H1 (cell line): ENCODE data around the gene FGFR2. TPM values are rescaled to one million over a fixed set of nuclear protein-coding genes. Genes with fewer than 3 reads are reported as not detected.

Experiments
- CTCF ChIA-PET: fragments of 300-600 bp; sonication (Branson Sonifier 250); formaldehyde crosslinking; loops from one replicate; lab custom pipeline; 2021; ENCODE audit not compliant: partially characterized antibody; lab: Charles Lee
- POLR2A ChIA-PET: fragments of 300-600 bp; sonication (Branson Sonifier 250); formaldehyde crosslinking; loops from one replicate; lab custom pipeline; 2021; ENCODE audit warnings: inconsistent platforms; ENCODE audit not compliant: partially characterized antibody; lab: Charles Lee
- DNase-seq, 2 experiments: peaks; one replicate each; pipeline versions ENCODE4 v3.0.0 to v3.0.0-alpha.2; 2010 to 2022; ENCODE audit warnings: low spot score in 2 of 2, low read depth in 1 of 2, mixed read lengths in 1 of 2
- FAIRE-seq: peaks from 2 replicates; lab custom pipeline; 2011; peaks lifted over from hg19 to GRCh38; lab: Jason Lieb, UNC
- H2AFZ ChIP-seq: 2 replicates; pipeline ENCODE4 v1.8.1; 2012; ENCODE audit warnings: low read length, inconsistent platforms
- H2AK5ac ChIP-seq: 2 replicates; pipeline ENCODE4 v1.6.1; 2013; ENCODE audit warnings: low read depth, low read length
- H2BK120ac ChIP-seq: replicated peaks from 2 replicates; pipeline ENCODE3; 2013; ENCODE audit warnings: low read depth, low read length, inconsistent platforms
- H2BK12ac ChIP-seq: 2 replicates; pipeline ENCODE4 v1.6.1; 2013; ENCODE audit warnings: low read depth, low read length
- H2BK15ac ChIP-seq: 2 replicates; pipeline ENCODE4 v1.6.1; 2013; ENCODE audit warnings: low read length
- H2BK20ac ChIP-seq: 2 replicates; pipeline ENCODE4 v1.6.1; 2013; ENCODE audit warnings: low read length
- H2BK5ac ChIP-seq: 2 replicates; pipeline ENCODE4 v1.6.1; 2013; ENCODE audit warnings: low read depth, low read length
- H3K14ac ChIP-seq: 2 replicates; pipeline ENCODE4 v1.6.1; 2013; ENCODE audit warnings: inconsistent platforms; ENCODE audit not compliant: insufficient read length
- H3K18ac ChIP-seq: 2 replicates; pipeline ENCODE4 v1.6.1; 2013; ENCODE audit warnings: low read length; ENCODE audit errors: extremely low read depth
- H3K23ac ChIP-seq: 2 replicates; pipeline ENCODE4 v1.6.1; 2013; ENCODE audit warnings: inconsistent platforms; ENCODE audit not compliant: insufficient read length
- H3K23me2 ChIP-seq: 2 replicates; pipeline ENCODE4 v1.6.1; 2013; ENCODE audit warnings: low read depth, low read length
- H3K27ac ChIP-seq: 2 replicates; pipeline ENCODE4 v1.6.1; 2011; ENCODE audit warnings: low read depth, low read length, inconsistent platforms
- H3K27me3 ChIP-seq, 4 experiments: replicated peaks in 1 of 4; 1 replicate in 1 of 4; 2 replicates in 3 of 4; pipeline versions ENCODE4 v1.6.1 to v1.8.1; 2011 to 2013; ENCODE audit warnings: low read length in 3 of 4, mild to moderate bottlenecking in 3 of 4, inconsistent platforms in 2 of 4, mixed read lengths in 2 of 4, moderate library complexity in 1 of 4; ENCODE audit not compliant: control insufficient read depth in 3 of 4, insufficient read depth in 3 of 4; ENCODE audit errors: extremely low read depth in 1 of 4
- H3K36me3 ChIP-seq, 4 experiments: 2 replicates each; pipeline versions ENCODE4 v1.6.1 to v1.8.1; 2011 to 2013; ENCODE audit warnings: mild to moderate bottlenecking in 4 of 4, low read length in 3 of 4, moderate library complexity in 2 of 4, control low read depth in 1 of 4, inconsistent platforms in 1 of 4; ENCODE audit not compliant: insufficient read depth in 4 of 4, control insufficient read depth in 2 of 4
- H3K4ac ChIP-seq: replicated peaks from 2 replicates; pipeline ENCODE3; 2013; ENCODE audit warnings: low read length, low read depth, mixed read lengths, inconsistent platforms; ENCODE audit not compliant: insufficient read length
- H3K4me1 ChIP-seq, 4 experiments: replicated peaks in 1 of 4; 1 replicate in 1 of 4; 2 replicates in 3 of 4; pipeline versions ENCODE4 v1.6.1 to v1.8.1; 2011 to 2013; ENCODE audit warnings: low read length in 3 of 4, inconsistent platforms in 2 of 4, mixed read lengths in 1 of 4; ENCODE audit not compliant: insufficient read depth in 4 of 4, control insufficient read depth in 3 of 4
- H3K4me2 ChIP-seq, 2 experiments: 2 replicates each; pipeline versions ENCODE4 v1.6.1 to v1.8.1; 2011 to 2013; ENCODE audit warnings: low read depth in 2 of 2, low read length in 2 of 2, control low read depth in 1 of 2, inconsistent platforms in 1 of 2, mild to moderate bottlenecking in 1 of 2; ENCODE audit not compliant: insufficient read depth in 1 of 2
- H3K4me3 ChIP-seq, 4 experiments: fragments of 200-600, 300-600 bp in 1 of 4; sonication (generic), shearing (Covaris generic), sonication (Bioruptor Twin) in 1 of 4; 2 replicates each; pipeline versions ENCODE4 v1.5.1 to v1.8.1; 2011 to 2016; ENCODE audit warnings: low read length in 4 of 4, low read depth in 3 of 4, control low read depth in 2 of 4, inconsistent platforms in 2 of 4, mild to moderate bottlenecking in 2 of 4, mixed read lengths in 1 of 4, moderate library complexity in 1 of 4; ENCODE audit not compliant: insufficient read depth in 2 of 4; ENCODE audit errors: extremely low read depth in 1 of 4
- H3K56ac ChIP-seq: replicated peaks from 2 replicates; pipeline ENCODE3; 2013; ENCODE audit warnings: low read depth, mild to moderate bottlenecking, mixed read lengths, low read length, inconsistent platforms; ENCODE audit not compliant: insufficient read length
- H3K79me1 ChIP-seq: 2 replicates; pipeline ENCODE4 v1.6.1; 2013; ENCODE audit warnings: low read depth, low read length, control low read depth
- H3K79me2 ChIP-seq, 2 experiments: 2 replicates each; pipeline versions ENCODE4 v1.6.1 to v1.8.1; 2012 to 2013; ENCODE audit warnings: low read length in 2 of 2, mild to moderate bottlenecking in 2 of 2, inconsistent platforms in 1 of 2; ENCODE audit not compliant: insufficient read depth in 2 of 2, control insufficient read depth in 1 of 2
- H3K9ac ChIP-seq, 4 experiments: replicated peaks in 1 of 4; 1 replicate in 1 of 4; 2 replicates in 3 of 4; pipeline versions ENCODE4 v1.6.1 to v1.8.1; 2011 to 2013; ENCODE audit warnings: low read depth in 3 of 4, low read length in 3 of 4, control low read depth in 2 of 4, mild to moderate bottlenecking in 2 of 4, moderate library complexity in 2 of 4, inconsistent platforms in 1 of 4; ENCODE audit errors: extremely low read depth in 1 of 4
- H3K9me3 ChIP-seq, 2 experiments: 2 replicates each; pipeline versions ENCODE4 v1.6.1 to v1.8.1; 2012 to 2013; ENCODE audit warnings: mild to moderate bottlenecking in 2 of 2, moderate library complexity in 2 of 2, control low read depth in 1 of 2, inconsistent platforms in 1 of 2, low read depth in 1 of 2, low read length in 1 of 2, mixed read lengths in 1 of 2; ENCODE audit not compliant: insufficient read depth in 2 of 2
- H4K20me1 ChIP-seq, 2 experiments: replicated peaks in 1 of 2; 2 replicates each; pipeline versions ENCODE3 to v1.8.1; 2011 to 2013; ENCODE audit warnings: inconsistent platforms in 2 of 2, low read length in 2 of 2, mild to moderate bottlenecking in 1 of 2; ENCODE audit not compliant: insufficient read depth in 2 of 2, control insufficient read depth in 1 of 2
- H4K5ac ChIP-seq: 2 replicates; pipeline ENCODE4 v1.6.1; 2013; ENCODE audit warnings: low read length, low read depth, mixed read lengths, inconsistent platforms; ENCODE audit not compliant: insufficient read length
- H4K8ac ChIP-seq: 2 replicates; pipeline ENCODE4 v1.8.0; 2013; ENCODE audit warnings: mild to moderate bottlenecking, moderate library complexity, low read length, inconsistent platforms; ENCODE audit not compliant: insufficient read depth; ENCODE audit errors: extremely low read depth
- H4K91ac ChIP-seq: replicated peaks from 2 replicates; pipeline ENCODE3; 2013; ENCODE audit warnings: low read length, mixed read lengths, inconsistent platforms; ENCODE audit not compliant: insufficient read length
- BCL11A ChIP-seq, 2 experiments: IDR thresholded peaks; one replicate each; pipeline ENCODE4 v1.6.1; 2011; ENCODE audit warnings: low read depth in 2 of 2, low read length in 2 of 2, mild to moderate bottlenecking in 2 of 2
- CTBP2 ChIP-seq: IDR thresholded peaks from 2 replicates; pipeline ENCODE4 v1.7.0; 2011; ENCODE audit warnings: borderline replicate concordance, mild to moderate bottlenecking, moderate library complexity, mixed read lengths, low read length; ENCODE audit not compliant: insufficient read depth, insufficient read length
- EGR1 ChIP-seq: IDR thresholded peaks from 2 replicates; pipeline ENCODE4 v1.6.1; 2011; ENCODE audit warnings: low read depth, low read length, borderline replicate concordance
- POU5F1 ChIP-seq: IDR thresholded peaks from 2 replicates; pipeline ENCODE4 v1.6.1; 2011; ENCODE audit warnings: low read depth, mild to moderate bottlenecking, low read length, moderate library complexity
- SAP30 ChIP-seq: fragments of 300-600 bp; sonication (generic); IDR thresholded peaks from 2 replicates; pipeline ENCODE4 v1.7.1; 2012; ENCODE audit warnings: low read length, moderate library complexity, mild to moderate bottlenecking, inconsistent platforms; ENCODE audit not compliant: insufficient read depth, insufficient replicate concordance
- TBP ChIP-seq: IDR thresholded peaks from 2 replicates; pipeline ENCODE4 v1.6.1; 2011; ENCODE audit warnings: low read depth, low read length, improper control_type of control experiment
- WGBS, 2 experiments: shearing (Covaris generic) in 1 of 2; methylation state at CpG; one replicate each; pipeline versions ENCODE4 v1.1.6 to v1.1.7; 2013 to 2015; ENCODE audit warnings: low lambda C conversion rate in 2 of 2, mixed read lengths in 2 of 2, inconsistent platforms in 1 of 2, low coverage in 1 of 2, missing lambda C conversion rate in 1 of 2; ENCODE audit not compliant: insufficient replicate concordance in 2 of 2, insufficient coverage in 1 of 2, insufficient read length in 1 of 2; ENCODE audit errors: extremely low coverage in 1 of 2, missing lambda C conversion rate in 1 of 2; 5-methylcytosine and 5-hydroxymethylcytosine counted together
- polyA plus RNA-seq, 7 experiments: library from polyadenylated mRNA; depleted of rRNA in 3 of 7; stranded (reverse) in 5 of 7; unstranded in 2 of 7; fragments of >200 nt in 5 of 7; fragments of 200-250 nt in 2 of 7; gene quantifications; 1 replicate in 5 of 7; 2 replicates in 1 of 7; 4 replicates in 1 of 7; pipeline versions ENCODE4 v1.2.1 to v1.2.3, GENCODE V29; 2011 to 2013; ENCODE audit warnings: missing spikeins in 2 of 7, mixed read lengths in 2 of 7
- total RNA-seq: library from RNA; stranded (reverse); fragmentation: NEBNext Ultra II Directional; extraction: Animal tissue kit (Norgen Biotek cat#: 25700); gene quantifications from 2 replicates; pipeline ENCODE4 v1.2.1, GENCODE V29; 2021
- TF ChIP-seq, protein P1 (sequence below): IDR thresholded peaks from 2 replicates; pipeline ENCODE4 v1.6.1; 2011; ENCODE audit warnings: low read length, improper control_type of control experiment

The FGFR2 gene
- total and polyA plus RNA-seq, 2 of the 8 experiments (the other 6 are each of a cell fraction or from before 2014, with no cell fraction given) = 50.2 to 81.2 TPM

DNA sequence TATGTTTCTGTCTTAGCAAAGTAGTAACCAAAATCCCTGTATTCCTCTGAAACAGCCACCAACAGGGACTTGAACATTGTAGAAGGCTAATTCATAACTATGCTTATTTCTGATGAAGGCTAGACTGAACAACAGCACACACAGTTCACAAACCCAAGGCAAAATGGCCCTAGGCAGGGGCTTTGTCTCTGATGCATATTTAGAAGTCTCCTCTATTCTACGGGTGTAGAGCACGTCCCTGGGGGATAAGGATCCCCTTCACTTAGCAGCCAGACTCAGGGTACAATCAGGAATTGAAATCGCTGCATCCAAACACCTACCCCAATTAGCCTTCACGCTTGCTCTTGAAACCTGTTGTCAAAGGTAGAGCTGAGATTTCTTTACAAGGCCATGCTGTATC is 45.5 kb downstream of the FGFR2 start:
- H2BK20ac ChIP-seq = no peak overlapping the region
- no peak overlapping the region for H3K18ac ChIP-seq
- no peak overlapping the region for H2BK12ac ChIP-seq
- peaks cover 26% of the 10 kb centered on the region for H3K79me1 ChIP-seq
- ChIA-PET POLR2A (interaction anchor here (1.0 to 1.9 kb wide), 2 partner anchors 15 to 36 kb away, joined by 3 to 4 read pairs; no protein-coding TSS in a partner anchor), CTCF (interaction anchor here (0.8 to 1.5 kb wide), 3 partner anchors 9 to 110 kb away, joined by 3 read pairs; no protein-coding TSS in a partner anchor)
- peaks cover 9 to 93% of the 10 kb centered on the region in 2 experiments for H3K79me2 ChIP-seq
- H3K14ac ChIP-seq = no peak overlapping the region
- H2BK120ac ChIP-seq = no peak overlapping the region
- H3K9ac ChIP-seq = no peak overlapping the region
- no peak overlapping the region for H4K91ac ChIP-seq
- H3K4me3 ChIP-seq = no peak overlapping the region
- H3K4ac ChIP-seq = no peak overlapping the region
- H3K4me1 ChIP-seq = peaks cover 0 to 32% (median 13%) of the 10 kb centered on the region in 4 experiments; a peak in 6 of 7 replicates
- no peak for TF ChIP-seq CTBP2
- no peak for TF ChIP-seq EGR1
- no peak for TF ChIP-seq BCL11A (IDR thresholded peaks at IDR 0.05; ENCODE audit: low read depth in 2 of 2, low read length in 2 of 2)
- no peak for TF ChIP-seq POU5F1
- no peak for TF ChIP-seq SAP30
- TF ChIP-seq, protein P1, sequence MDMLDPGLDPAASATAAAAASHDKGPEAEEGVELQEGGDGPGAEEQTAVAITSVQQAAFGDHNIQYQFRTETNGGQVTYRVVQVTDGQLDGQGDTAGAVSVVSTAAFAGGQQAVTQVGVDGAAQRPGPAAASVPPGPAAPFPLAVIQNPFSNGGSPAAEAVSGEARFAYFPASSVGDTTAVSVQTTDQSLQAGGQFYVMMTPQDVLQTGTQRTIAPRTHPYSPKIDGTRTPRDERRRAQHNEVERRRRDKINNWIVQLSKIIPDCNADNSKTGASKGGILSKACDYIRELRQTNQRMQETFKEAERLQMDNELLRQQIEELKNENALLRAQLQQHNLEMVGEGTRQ = no peak
- TF ChIP-seq TBP = no peak
- H4K5ac ChIP-seq = no peak overlapping the region
- no peak for DNase-seq
- peaks cover 2% of the 10 kb centered on the region; the same call in 1 of the 2 replicates for H3K23me2 ChIP-seq
- H2BK15ac ChIP-seq = no peak overlapping the region
- H3K27ac ChIP-seq = no peak overlapping the region
- peak overlapping the region in 1 of 2 experiments; percentile 35; a peak in 2 of 4 replicates for H3K4me2 ChIP-seq
- WGBS, 2 experiments = 89% methylated on average over 4 of the region's 4 CpGs; no CpG with 5 or more reads in 1 of the 2 experiments
- no peaks in the 10 kb centered on the region for H3K27me3 ChIP-seq
- peaks cover 15 to 63% (median 25%) of the 10 kb centered on the region in 4 experiments for H3K36me3 ChIP-seq
- no peak overlapping the region for H2AFZ ChIP-seq
- H3K9me3 ChIP-seq = no peaks in the 10 kb centered on the region
- no peak overlapping the region for H3K23ac ChIP-seq
- FAIRE-seq = no peak
- H4K20me1 ChIP-seq = peaks cover 12 to 20% of the 10 kb centered on the region in 2 experiments
- no peak overlapping the region for H4K8ac ChIP-seq
- H3K56ac ChIP-seq = no peak overlapping the region
- H2AK5ac ChIP-seq = no peak overlapping the region
- no peak overlapping the region for H2BK5ac ChIP-seq
